Activated CD4-positive, alpha-beta memory T cell treated with anti-CD3 and anti-CD28 coated beads, Interleukin-2, amount 10 ng/mL, durations not matched to agents 7 days and 5 days (primary cell): Measurements from ENCODE around the gene MFN2. TPM values are rescaled to one million over a fixed set of nuclear protein-coding genes. Genes with fewer than 3 reads are reported as not detected.

Source experiments
- CTCF ChIA-PET: fragments of 350-600 bp; sonication (Branson Sonifier 250); formaldehyde crosslinking; loops from one replicate; lab custom pipeline; 2021; ENCODE audit warnings: antibody characterized with exemption, inconsistent platforms; lab: Charles Lee
- POLR2A ChIA-PET: fragments of 350-600 bp; sonication (Branson Sonifier 250); formaldehyde crosslinking; loops from one replicate; lab custom pipeline; 2021; ENCODE audit warnings: antibody characterized with exemption; lab: Charles Lee
- DNase-seq: peaks from one replicate; pipeline ENCODE4 v3.0.0-alpha.2; 2020
- H3K27ac Mint-ChIP-seq: one replicate; pipeline ENCODE4 v1.8.0; 2021; ENCODE audit warnings: mild to moderate bottlenecking, mixed read lengths
- H3K27me3 Mint-ChIP-seq: one replicate; pipeline ENCODE4 v1.8.0; 2021; ENCODE audit warnings: mixed read lengths
- H3K36me3 Mint-ChIP-seq: one replicate; pipeline ENCODE4 v1.8.0; 2021; ENCODE audit warnings: low read depth, mixed read lengths
- H3K4me1 Mint-ChIP-seq: one replicate; pipeline ENCODE4 v1.8.0; 2021; ENCODE audit warnings: mixed read lengths
- H3K4me3 Mint-ChIP-seq: one replicate; pipeline ENCODE4 v1.8.0; 2021; ENCODE audit warnings: mild to moderate bottlenecking, mixed read lengths
- H3K9me3 Mint-ChIP-seq: one replicate; pipeline ENCODE4 v1.8.0; 2021; ENCODE audit warnings: mixed read lengths
- total RNA-seq, 2 experiments: library from RNA; stranded (reverse); gene quantifications; one replicate each; pipeline ENCODE4 v1.2.3, GENCODE V29; 2021

MFN2 gene
- total RNA-seq, 2 experiments from 2014 or later, result 51.4 to 52.1 TPM

DNA sequence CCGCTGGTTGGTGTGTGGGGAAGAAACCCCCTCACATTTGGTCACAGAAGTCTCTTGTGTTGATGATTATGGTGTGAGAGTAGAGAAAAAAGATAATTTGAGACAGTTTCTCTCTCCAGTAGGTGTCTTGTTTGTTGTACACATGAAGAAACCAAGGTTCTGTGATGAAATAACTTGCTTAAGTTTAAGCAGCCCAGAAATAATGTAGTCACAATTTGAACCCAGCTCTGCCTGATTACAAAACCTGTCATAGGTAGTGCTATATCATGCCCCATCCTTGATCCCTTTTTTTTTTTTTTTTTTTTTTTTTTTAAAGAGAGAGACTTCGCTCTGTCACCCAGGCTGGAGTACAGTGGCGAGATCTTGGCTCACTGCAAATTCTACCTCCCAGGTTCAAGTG lies 4.9 kb downstream of the MFN2 start:
- H3K27ac Mint-ChIP-seq, result no peak overlapping the region
- H3K4me3 Mint-ChIP-seq, result no peak overlapping the region
- no peaks in the 10 kb centered on the region for H3K9me3 Mint-ChIP-seq
- peaks cover 41% of the 10 kb centered on the region for H3K36me3 Mint-ChIP-seq
- ChIA-PET CTCF (no interaction called here), POLR2A (interaction anchor here (2.2 to 9.9 kb wide), 2 partner anchors 59 to 75 kb away, joined by 5 to 296 read pairs; partner anchors contain the start of gene KIAA2013)
- DNase-seq, result no peak
- H3K4me1 Mint-ChIP-seq, result peaks cover 45% of the 10 kb centered on the region
- H3K27me3 Mint-ChIP-seq, result no peaks in the 10 kb centered on the region

DNA sequence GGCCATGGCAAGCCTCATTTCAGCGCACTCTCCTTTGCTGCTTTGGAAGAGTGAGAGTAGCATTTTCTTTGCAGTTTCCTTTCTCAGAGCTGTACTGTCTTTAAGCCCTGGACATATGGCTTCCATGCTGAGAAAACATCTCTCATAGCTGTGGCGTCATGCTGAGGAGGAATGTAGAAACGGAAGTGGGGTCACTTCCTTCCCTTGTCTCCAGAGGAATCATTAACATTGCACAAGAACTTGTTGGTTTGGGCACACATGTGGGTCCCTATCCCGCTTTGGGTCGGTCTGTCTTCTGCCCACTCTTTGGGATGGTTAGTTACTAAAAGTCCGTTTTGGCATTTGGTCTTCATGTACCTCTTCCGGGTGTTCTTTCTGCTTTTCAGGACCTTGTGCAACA lies 5.6 kb downstream of the MFN2 start:
- Mint-ChIP-seq H3K9me3 (no peaks in the 10 kb centered on the region), H3K4me1 (peaks cover 43% of the 10 kb centered on the region), H3K27me3 (no peaks in the 10 kb centered on the region), H3K27ac (peak overlapping the region; percentile 36), H3K36me3 (peaks cover 48% of the 10 kb centered on the region), H3K4me3 (no peak overlapping the region)
- CTCF ChIA-PET, result no interaction called here
- POLR2A ChIA-PET, result interaction anchor here (9.9 kb wide), 1 partner anchor 76 kb away, joined by 296 read pairs; no protein-coding TSS in a partner anchor
- no peak for DNase-seq

DNA sequence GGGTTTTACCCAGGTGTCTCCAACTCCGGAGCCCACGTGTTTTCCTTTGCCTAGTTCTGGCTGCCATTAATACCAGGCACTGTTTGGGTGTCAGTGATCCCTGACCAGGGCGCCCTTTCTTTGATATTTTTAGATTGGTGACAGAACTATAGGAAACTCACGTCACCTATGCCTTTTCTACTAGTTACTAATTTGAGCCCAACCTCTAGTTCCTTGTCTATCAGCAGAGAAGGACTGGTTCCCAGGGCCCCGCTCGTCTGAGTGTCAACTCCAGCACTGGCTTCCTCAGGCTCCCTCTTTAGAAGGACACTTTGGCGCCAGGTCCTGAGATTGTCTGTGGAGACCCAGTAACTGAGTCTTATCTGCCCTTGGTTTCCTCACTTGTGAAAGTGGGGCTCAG lies 9.4 kb downstream of the MFN2 start:
- H3K27me3 Mint-ChIP-seq, result no peaks in the 10 kb centered on the region
- no peak for DNase-seq
- peaks cover 11% of the 10 kb centered on the region for H3K4me1 Mint-ChIP-seq
- no peaks in the 10 kb centered on the region for H3K9me3 Mint-ChIP-seq
- ChIA-PET POLR2A (interaction anchor here (1.8 kb wide), 1 partner anchor 80 kb away, joined by 7 read pairs; no protein-coding TSS in a partner anchor), CTCF (no interaction called here)
- H3K27ac Mint-ChIP-seq, result no peak overlapping the region
- H3K4me3 Mint-ChIP-seq, result no peak overlapping the region
- peaks cover 53% of the 10 kb centered on the region for H3K36me3 Mint-ChIP-seq

DNA sequence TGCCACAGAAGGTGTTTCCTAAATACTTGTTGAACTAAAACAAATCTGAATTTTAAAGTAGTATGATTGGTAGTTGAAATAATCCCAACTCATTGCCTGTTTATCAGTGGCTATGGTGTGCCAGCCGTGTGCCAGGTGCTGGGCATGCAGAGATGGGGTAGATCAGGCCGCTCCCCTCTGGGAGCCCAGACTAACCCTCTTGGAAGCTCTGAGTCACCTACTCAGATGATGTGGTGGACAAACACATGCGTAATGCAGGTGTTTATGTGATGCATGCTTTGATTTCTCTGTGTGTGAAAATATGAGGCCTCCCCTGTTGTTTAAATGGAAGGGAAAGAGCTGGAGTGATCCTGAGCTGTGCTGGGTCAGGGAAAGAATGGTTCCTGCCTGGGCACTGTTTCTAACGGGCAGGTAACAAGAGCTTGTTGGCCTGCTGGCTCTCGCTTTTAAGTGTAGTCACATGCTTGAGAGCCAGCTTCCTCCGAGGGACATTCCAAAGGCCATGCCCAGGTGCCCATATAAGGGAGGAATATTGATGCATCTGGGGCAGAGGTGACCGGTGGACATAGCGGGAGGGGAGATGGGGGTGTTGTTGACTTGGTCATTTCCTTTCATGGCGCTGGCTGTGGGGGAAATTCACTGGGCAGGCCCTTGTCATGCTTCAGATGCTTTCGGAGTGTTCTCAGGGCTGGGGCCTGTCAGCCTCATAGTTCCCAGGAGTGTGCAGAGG lies 10.2 kb downstream of the MFN2 start:
- POLR2A ChIA-PET, result interaction anchor here (1.8 kb wide), 1 partner anchor 81 kb away, joined by 7 read pairs; no protein-coding TSS in a partner anchor
- Mint-ChIP-seq H3K4me1 (peaks cover 9% of the 10 kb centered on the region), H3K27ac (peak overlapping the region; percentile 26), H3K9me3 (no peaks in the 10 kb centered on the region), H3K4me3 (no peak overlapping the region), H3K36me3 (peaks cover 54% of the 10 kb centered on the region), H3K27me3 (no peaks in the 10 kb centered on the region)
- DNase-seq, result no peak
- CTCF ChIA-PET, result interaction anchor here (0.8 to 1.0 kb wide), 2 partner anchors 9 to 11 kb away, joined by 3 to 4 read pairs; no protein-coding TSS in a partner anchor

DNA sequence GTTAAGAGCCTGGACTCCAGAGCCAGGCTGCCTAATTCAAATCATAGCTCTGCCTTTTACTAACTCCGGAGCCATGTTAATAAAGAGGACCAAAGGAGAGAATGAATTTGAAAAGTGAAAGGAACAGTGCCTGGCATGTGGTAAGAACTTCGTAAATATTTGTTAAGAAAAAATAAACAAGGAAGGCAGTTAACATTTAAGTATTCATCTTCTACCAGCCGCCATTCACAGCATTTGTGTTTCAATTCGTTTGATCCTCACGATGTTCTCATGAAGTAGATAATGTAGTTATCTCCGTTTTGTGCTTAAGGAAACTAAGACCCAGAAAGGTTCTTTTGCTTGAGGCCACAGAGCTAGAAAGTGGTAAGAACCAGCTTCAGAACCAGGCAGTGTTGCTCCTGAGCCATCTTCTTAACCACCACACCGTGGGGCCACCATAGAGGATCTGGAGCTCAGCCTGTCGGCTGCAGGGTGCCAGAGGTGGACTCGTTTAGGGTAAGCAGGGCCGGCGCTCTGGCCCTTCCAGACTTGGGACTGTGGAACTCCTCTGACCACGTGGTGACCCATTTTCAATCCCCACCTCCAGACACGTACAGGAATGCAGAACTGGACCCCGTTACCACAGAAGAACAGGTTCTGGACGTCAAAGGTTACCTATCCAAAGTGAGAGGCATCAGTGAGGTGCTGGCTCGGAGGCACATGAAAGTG lies 11.9 kb downstream of the MFN2 start:
- POLR2A ChIA-PET, result interaction anchor here (1.0 to 1.8 kb wide), 3 partner anchors 11 to 84 kb away, joined by 3 to 9 read pairs (median 5); no protein-coding TSS in a partner anchor
- Mint-ChIP-seq H3K9me3 (no peaks in the 10 kb centered on the region), H3K4me3 (no peak overlapping the region), H3K4me1 (peaks cover 3% of the 10 kb centered on the region), H3K36me3 (peaks cover 63% of the 10 kb centered on the region), H3K27me3 (no peaks in the 10 kb centered on the region), H3K27ac (no peak overlapping the region)
- CTCF ChIA-PET, result interaction anchor here (0.7 to 1.6 kb wide), 3 partner anchors 11 to 19 kb away, joined by 3 to 4 read pairs (median 3); partner anchors contain the start of gene MFN2
- DNase-seq, result no peak

DNA sequence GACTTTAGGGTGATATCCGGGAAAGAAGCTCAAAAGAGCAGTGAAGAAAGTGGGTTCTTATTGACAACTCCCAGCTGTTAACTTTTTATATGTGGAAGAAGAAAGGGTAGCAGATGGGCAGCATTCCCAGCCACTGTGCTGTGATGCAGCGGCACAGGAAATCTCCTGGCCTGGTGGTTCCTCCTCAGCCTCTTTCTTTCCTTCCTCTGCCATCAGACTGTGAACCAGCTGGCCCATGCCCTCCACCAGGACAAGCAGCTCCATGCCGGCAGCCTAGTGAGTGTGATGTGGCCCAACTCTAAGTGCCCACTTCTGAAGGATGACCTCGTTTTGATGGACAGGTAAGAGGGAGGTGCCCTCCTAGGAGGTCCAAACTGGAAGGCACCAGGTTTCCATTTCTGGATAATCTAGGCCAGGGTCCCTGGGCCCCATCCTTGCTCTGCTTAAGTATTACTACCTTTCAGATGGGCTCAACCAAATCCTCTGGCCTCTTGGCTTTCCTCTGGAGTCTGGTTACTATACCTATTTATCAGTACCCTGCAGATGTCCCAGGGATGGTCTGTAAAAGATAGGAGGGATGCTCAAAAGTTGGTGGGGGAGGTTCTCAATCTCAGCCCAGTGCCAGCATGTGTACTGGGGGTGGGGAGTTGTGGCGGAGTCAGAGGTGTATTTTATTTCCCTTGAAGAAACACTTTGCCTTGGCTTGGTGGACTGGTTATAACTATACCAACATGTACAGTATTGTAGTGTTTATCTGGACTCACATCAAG lies 17.0 kb downstream of the MFN2 start:
- peaks cover 57% of the 10 kb centered on the region for H3K36me3 Mint-ChIP-seq
- H3K4me3 Mint-ChIP-seq, result no peak overlapping the region
- no peak for DNase-seq
- H3K4me1 Mint-ChIP-seq, result peaks cover 7% of the 10 kb centered on the region
- H3K9me3 Mint-ChIP-seq, result no peaks in the 10 kb centered on the region
- no peak overlapping the region for H3K27ac Mint-ChIP-seq
- ChIA-PET POLR2A (interaction anchor here (3.4 kb wide), 1 partner anchor 88 kb away, joined by 24 read pairs; no protein-coding TSS in a partner anchor), CTCF (interaction anchor here (1.0 kb wide), 1 partner anchor 89 kb away, joined by 3 read pairs; no protein-coding TSS in a partner anchor)
- no peaks in the 10 kb centered on the region for H3K27me3 Mint-ChIP-seq

DNA sequence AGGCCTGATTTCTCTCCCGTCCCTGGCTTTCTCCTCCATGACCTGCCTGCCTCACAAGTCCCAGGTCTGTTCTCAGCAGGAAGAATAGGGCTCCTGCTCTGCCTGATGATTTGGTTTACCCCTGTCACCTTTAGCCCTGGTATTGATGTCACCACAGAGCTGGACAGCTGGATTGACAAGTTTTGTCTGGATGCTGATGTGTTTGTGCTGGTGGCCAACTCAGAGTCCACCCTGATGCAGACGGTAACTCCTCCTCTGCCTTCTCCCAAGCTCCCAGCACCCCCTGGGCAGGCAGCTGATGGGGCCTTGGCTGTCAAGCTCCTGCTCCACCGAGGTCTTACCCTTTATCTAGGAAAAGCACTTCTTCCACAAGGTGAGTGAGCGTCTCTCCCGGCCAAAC lies 18.4 kb downstream of the MFN2 start:
- Mint-ChIP-seq H3K27ac (no peak overlapping the region), H3K36me3 (peaks cover 64% of the 10 kb centered on the region), H3K4me1 (peaks cover 9% of the 10 kb centered on the region), H3K27me3 (no peaks in the 10 kb centered on the region), H3K9me3 (no peaks in the 10 kb centered on the region), H3K4me3 (no peak overlapping the region)
- no peak for DNase-seq
- POLR2A ChIA-PET, result no interaction called here
- CTCF ChIA-PET, result interaction anchor here (1.3 to 1.9 kb wide), 2 partner anchors 13 to 81 kb away, joined by 3 to 4 read pairs; no protein-coding TSS in a partner anchor

DNA sequence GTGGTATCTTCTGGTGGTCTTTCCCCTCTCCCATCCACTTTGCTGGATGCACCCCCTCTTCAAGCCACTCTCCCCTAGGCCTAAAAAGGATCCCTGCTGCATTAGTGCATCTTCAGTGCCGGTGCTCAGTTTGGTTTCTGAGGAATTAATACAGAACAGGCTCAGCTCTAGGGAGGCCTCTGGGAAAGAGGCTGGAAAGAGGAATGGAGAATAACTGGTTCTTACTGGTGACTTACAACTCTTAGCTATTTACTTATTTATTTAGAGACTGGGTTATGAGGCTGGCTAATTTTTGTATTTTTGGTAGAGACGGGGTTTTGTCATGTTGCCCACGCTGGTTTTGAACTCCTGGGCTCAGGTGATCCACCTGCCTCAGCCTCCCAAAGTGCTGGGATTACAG lies 19.0 kb downstream of the MFN2 start:
- POLR2A ChIA-PET, result interaction anchor here (1.2 kb wide), 1 partner anchor 19 kb away, joined by 3 read pairs; no protein-coding TSS in a partner anchor
- Mint-ChIP-seq H3K27ac (no peak overlapping the region), H3K27me3 (no peaks in the 10 kb centered on the region), H3K4me3 (no peak overlapping the region), H3K9me3 (no peaks in the 10 kb centered on the region), H3K36me3 (peaks cover 68% of the 10 kb centered on the region), H3K4me1 (peaks cover 10% of the 10 kb centered on the region)
- DNase-seq, result no peak
- CTCF ChIA-PET, result interaction anchor here (1.3 to 1.9 kb wide), 2 partner anchors 13 to 81 kb away, joined by 3 to 4 read pairs; no protein-coding TSS in a partner anchor

DNA sequence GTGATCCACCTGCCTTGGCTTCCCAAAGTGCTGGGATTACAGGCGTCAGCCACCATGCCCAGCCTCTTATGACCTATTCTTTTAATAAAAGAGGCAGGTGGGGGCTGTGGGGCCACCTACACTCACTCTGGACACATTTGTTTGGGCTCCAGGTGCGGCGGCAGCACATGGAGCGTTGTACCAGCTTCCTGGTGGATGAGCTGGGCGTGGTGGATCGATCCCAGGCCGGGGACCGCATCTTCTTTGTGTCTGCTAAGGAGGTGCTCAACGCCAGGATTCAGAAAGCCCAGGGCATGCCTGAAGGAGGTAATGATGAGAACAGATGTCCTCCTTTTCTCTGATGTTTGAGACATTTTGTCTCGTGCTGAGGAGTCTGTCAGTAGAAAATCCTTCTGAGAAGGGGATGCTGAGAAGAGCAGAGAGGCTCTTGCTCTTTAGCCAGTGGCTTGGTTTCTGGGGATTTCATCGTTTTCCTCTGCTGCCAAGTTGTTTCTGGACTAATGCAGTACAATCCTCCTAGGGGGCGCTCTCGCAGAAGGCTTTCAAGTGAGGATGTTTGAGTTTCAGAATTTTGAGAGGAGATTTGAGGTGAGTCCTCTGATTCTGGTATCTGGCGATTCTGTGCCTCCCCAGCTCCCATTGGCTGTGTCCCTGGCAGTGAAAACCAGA lies 21.1 kb downstream of the MFN2 start:
- POLR2A ChIA-PET, result interaction anchor here (2.6 kb wide), 1 partner anchor 92 kb away, joined by 9 read pairs; no protein-coding TSS in a partner anchor
- no peaks in the 10 kb centered on the region for H3K27me3 Mint-ChIP-seq

DNA sequence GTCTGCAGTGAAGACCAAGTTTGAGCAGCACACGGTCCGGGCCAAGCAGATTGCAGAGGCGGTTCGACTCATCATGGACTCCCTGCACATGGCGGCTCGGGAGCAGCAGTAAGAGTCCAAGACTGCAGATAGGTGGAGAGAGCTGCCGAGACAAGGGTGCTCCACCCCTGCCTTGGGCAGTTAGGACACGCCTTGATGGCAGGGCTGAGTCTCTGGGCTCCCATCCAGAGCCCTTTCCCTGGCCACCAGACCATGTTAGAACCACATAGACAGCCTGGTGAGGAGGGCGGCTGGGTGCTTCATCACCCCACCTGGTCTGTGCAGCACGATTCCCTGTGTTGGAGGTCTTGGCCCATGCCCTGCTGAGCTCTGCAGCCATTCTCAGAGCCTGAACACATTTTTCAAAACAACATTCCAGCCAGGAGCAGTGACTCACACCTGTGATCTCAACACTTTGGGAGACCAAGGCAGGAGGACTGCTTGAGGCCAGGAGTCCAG lies 21.8 kb downstream of the MFN2 start:
- CTCF ChIA-PET, result interaction anchor here (0.8 to 3.0 kb wide), 5 partner anchors 11 to 77 kb away, joined by 3 to 11 read pairs (median 3); partner anchors contain the start of gene MIIP
- POLR2A ChIA-PET, result interaction anchor here (0.8 to 2.6 kb wide), 2 partner anchors 45 to 92 kb away, joined by 3 to 9 read pairs; no protein-coding TSS in a partner anchor
- Mint-ChIP-seq H3K27me3 (no peaks in the 10 kb centered on the region), H3K4me3 (no peak overlapping the region), H3K9me3 (no peaks in the 10 kb centered on the region), H3K4me1 (peaks cover 27% of the 10 kb centered on the region), H3K27ac (peak overlapping the region; percentile 56), H3K36me3 (peaks cover 73% of the 10 kb centered on the region)
- no peak for DNase-seq

More for the DNA sequence above, 21.1 kb downstream of the MFN2 start:
- Mint-ChIP-seq H3K4me1 (peaks cover 27% of the 10 kb centered on the region), H3K4me3 (no peak overlapping the region), H3K9me3 (no peaks in the 10 kb centered on the region), H3K36me3 (peaks cover 73% of the 10 kb centered on the region), H3K27ac (peak overlapping the region; percentile 56)
- CTCF ChIA-PET, result interaction anchor here (0.6 to 3.0 kb wide), 3 partner anchors 11 to 77 kb away, joined by 3 to 11 read pairs (median 3); no protein-coding TSS in a partner anchor
- DNase-seq, result peak; percentile 76

DNA sequence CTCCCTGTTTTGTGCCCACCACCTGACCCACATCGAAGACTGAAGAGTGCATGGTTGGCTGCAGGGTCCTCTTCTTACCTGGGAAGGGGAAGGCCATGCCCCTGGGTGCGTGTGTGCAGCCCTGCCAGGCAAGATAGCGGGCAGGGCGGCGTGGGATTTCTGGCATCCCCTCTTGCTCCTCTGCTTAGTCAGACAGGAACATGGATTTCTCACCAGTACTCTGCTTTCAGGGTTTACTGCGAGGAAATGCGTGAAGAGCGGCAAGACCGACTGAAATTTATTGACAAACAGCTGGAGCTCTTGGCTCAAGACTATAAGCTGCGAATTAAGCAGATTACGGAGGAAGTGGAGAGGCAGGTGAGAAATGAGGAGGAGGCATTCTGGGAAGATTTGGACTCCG lies 23.5 kb downstream of the MFN2 start:
- Mint-ChIP-seq H3K9me3 (no peaks in the 10 kb centered on the region), H3K27ac (no peak overlapping the region), H3K4me3 (no peak overlapping the region), H3K36me3 (peaks cover 76% of the 10 kb centered on the region), H3K27me3 (no peaks in the 10 kb centered on the region), H3K4me1 (peaks cover 27% of the 10 kb centered on the region)
- DNase-seq, result no peak
- ChIA-PET POLR2A (interaction anchor here (0.8 to 3.8 kb wide), 5 partner anchors 9 to 95 kb away, joined by 3 to 30 read pairs (median 3); partner anchors contain the start of gene MFN2), CTCF (interaction anchor here (2.1 kb wide), 1 partner anchor 15 kb away, joined by 8 read pairs; the partner anchor contains the start of gene MIIP)
